HCT116 (cell line): ENCODE measurements around the gene NCF2. TPM values are rescaled to one million over a fixed set of nuclear protein-coding genes. Genes with fewer than 3 reads are reported as not detected.

Experiments
- ATAC-seq: fragments of 200-7000 bp; cut with Tn5 transposase; 2 replicates; pipeline ENCODE4 v1.9.1; 2020; ENCODE audit warnings: mild to moderate bottlenecking, moderate library complexity
- BruUV-seq: library from RNA; stranded (reverse); fragments of 400-500 nt; replicated peaks from 2 replicates; lab custom pipeline; 2021; lab: Mats Ljungman, UMichigan
- CTCF ChIA-PET: fragments of 300-600 bp; sonication (Branson Sonifier 250); formaldehyde crosslinking; loops from one replicate; lab custom pipeline; 2021; ENCODE audit warnings: antibody characterized with exemption; lab: Charles Lee
- POLR2A ChIA-PET: fragments of 300-600, 350-600 bp; sonication (Branson Sonifier 250); formaldehyde crosslinking; loops from one replicate; lab custom pipeline; 2021; ENCODE audit warnings: antibody characterized with exemption; lab: Charles Lee
- RAD21 ChIA-PET, 2 experiments: fragments of 300-600 bp; sonication (Branson Sonifier 250); formaldehyde crosslinking; loops; one replicate each; lab custom pipeline; 2023; ENCODE audit warnings: low total read pairs in 2 of 2; ENCODE audit not compliant: uncharacterized antibody in 2 of 2, unreplicated experiment in 2 of 2, low non-redundant PET in 1 of 2; lab: Charles Lee
- DNase-seq: peaks from one replicate; pipeline ENCODE4 v3.0.0-alpha.2; 2010; ENCODE audit warnings: low read depth, low spot score
- H2AFZ ChIP-seq: fragments of 200-600 bp; shearing (Covaris generic), sonication (generic); 2 replicates; pipeline ENCODE4 v1.6.1; 2017; ENCODE audit warnings: low read depth, mixed run types, mixed read lengths, antibody characterized with exemption, low read length; ENCODE audit not compliant: poor library complexity, severe bottlenecking
- H3K27ac ChIP-seq: 2 replicates; pipeline ENCODE4 v1.5.1; 2012; ENCODE audit warnings: low read depth, low read length
- H3K27me3 ChIP-seq: fragments of 200-600 bp; sonication (generic); 2 replicates; pipeline ENCODE4 v1.6.1; 2016; ENCODE audit warnings: mixed run types, low read length, mixed read lengths; ENCODE audit not compliant: insufficient read depth
- H3K36me3 ChIP-seq, 2 experiments: fragments of 200-500 bp in 1 of 2; fragments of 200-600 bp in 1 of 2; sonication (Bioruptor generic) in 1 of 2; sonication (generic) in 1 of 2; 2 replicates each; pipeline versions ENCODE4 v1.5.1 to v1.6.1; 2014 to 2016; ENCODE audit warnings: low read length in 2 of 2, inconsistent platforms in 1 of 2, mixed read lengths in 1 of 2, mixed run types in 1 of 2; ENCODE audit not compliant: insufficient read depth in 2 of 2, control insufficient read depth in 1 of 2
- H3K4me1 ChIP-seq, 2 experiments: fragments of 200-600 bp in 1 of 2; sonication (generic) in 1 of 2; 2 replicates each; pipeline versions ENCODE4 v1.5.1 to v1.6.1; 2012 to 2017; ENCODE audit warnings: low read length in 2 of 2, inconsistent platforms in 1 of 2, mild to moderate bottlenecking in 1 of 2, mixed read lengths in 1 of 2, mixed run types in 1 of 2, moderate library complexity in 1 of 2; ENCODE audit not compliant: insufficient read depth in 2 of 2, control insufficient read depth in 1 of 2
- H3K4me2 ChIP-seq: fragments of 200-600 bp; sonication (generic); 2 replicates; pipeline ENCODE4 v1.6.1; 2017; ENCODE audit warnings: mixed run types, low read length, mixed read lengths
- H3K4me3 ChIP-seq, 2 experiments: fragments of 200-600 bp in 1 of 2; sonication (generic) in 1 of 2; replicated peaks in 1 of 2; 2 replicates each; pipeline ENCODE4 v1.5.1; 2011 to 2016; ENCODE audit warnings: low read length in 2 of 2, control low read depth in 1 of 2, low read depth in 1 of 2, mild to moderate bottlenecking in 1 of 2, mixed read lengths in 1 of 2, mixed run types in 1 of 2
- H3K79me2 ChIP-seq: fragments of 200-600 bp; sonication (generic); 2 replicates; pipeline ENCODE4 v1.6.1; 2017; ENCODE audit warnings: mild to moderate bottlenecking, mixed run types, low read length, moderate library complexity, mixed read lengths; ENCODE audit not compliant: insufficient read depth
- H3K9ac ChIP-seq: fragments of 200-600 bp; sonication (generic); 2 replicates; pipeline ENCODE4 v1.6.1; 2016; ENCODE audit warnings: low read length, mixed read lengths
- H3K9me2 ChIP-seq: fragments of 200-600 bp; sonication (generic), shearing (Covaris generic); 2 replicates; pipeline ENCODE4 v1.6.1; 2017; ENCODE audit warnings: mixed run types, mild to moderate bottlenecking, moderate library complexity; ENCODE audit not compliant: insufficient read depth
- H3K9me3 ChIP-seq, 2 experiments: fragments of 200-500 bp in 1 of 2; fragments of 200-600 bp in 1 of 2; sonication (Bioruptor generic) in 1 of 2; sonication (generic) in 1 of 2; 2 replicates each; pipeline ENCODE4 v1.6.1; 2014 to 2017; ENCODE audit warnings: low read length in 2 of 2, mixed read lengths in 2 of 2, inconsistent platforms in 1 of 2, low read depth in 1 of 2, mild to moderate bottlenecking in 1 of 2, mixed run types in 1 of 2, moderate library complexity in 1 of 2; ENCODE audit not compliant: control insufficient read depth in 1 of 2, insufficient read depth in 1 of 2
- H4K20me1 ChIP-seq: fragments of 200-600 bp; sonication (generic), shearing (Covaris generic); 2 replicates; pipeline ENCODE4 v1.6.1; 2017; ENCODE audit warnings: mixed run types, mild to moderate bottlenecking, moderate library complexity; ENCODE audit not compliant: insufficient read depth
- CEBPB ChIP-seq: IDR thresholded peaks from 2 replicates; pipeline ENCODE4 v1.6.1; 2012; ENCODE audit warnings: low read depth
- ELF1 ChIP-seq: IDR thresholded peaks from 2 replicates; pipeline ENCODE4 v1.6.1; 2012; ENCODE audit warnings: low read depth, borderline replicate concordance
- EZH2 ChIP-seq: fragments of 200-600 bp; sonication (generic); IDR thresholded peaks from 2 replicates; pipeline ENCODE4 v1.6.1; 2017; ENCODE audit warnings: antibody characterized with exemption, mixed run types
- EZH2phosphoT487 ChIP-seq: fragments of 200-600 bp; IDR thresholded peaks from 2 replicates; pipeline ENCODE4 v1.6.1; 2018; ENCODE audit warnings: antibody characterized with exemption, borderline replicate concordance
- FOSL1 ChIP-seq: IDR thresholded peaks from 2 replicates; pipeline ENCODE4 v1.6.1; 2012; ENCODE audit warnings: low read depth
- MAX ChIP-seq: IDR thresholded peaks from 2 replicates; pipeline ENCODE4 v1.6.1; 2012
- POLR2A ChIP-seq: IDR thresholded peaks from 2 replicates; pipeline ENCODE4 v1.7.0; 2011; ENCODE audit warnings: borderline replicate concordance; ENCODE audit not compliant: insufficient read depth, insufficient read length; ENCODE audit errors: extremely low read depth
- POLR2AphosphoS5 ChIP-seq: IDR thresholded peaks from 2 replicates; pipeline ENCODE4 v1.6.1; 2011; ENCODE audit warnings: mild to moderate bottlenecking, low read depth, low read length, moderate library complexity
- RAD21 ChIP-seq: IDR thresholded peaks from 2 replicates; pipeline ENCODE4 v1.6.1; 2012; ENCODE audit warnings: low read depth, mild to moderate bottlenecking
- REST ChIP-seq: IDR thresholded peaks from 2 replicates; pipeline ENCODE4 v1.6.1; 2012; ENCODE audit warnings: low read depth
- SP1 ChIP-seq: IDR thresholded peaks from 2 replicates; pipeline ENCODE4 v1.6.1; 2012; ENCODE audit warnings: low read depth
- SRF ChIP-seq: IDR thresholded peaks from 2 replicates; pipeline ENCODE4 v1.6.1; 2012; ENCODE audit warnings: low read depth
- YY1 ChIP-seq: IDR thresholded peaks from 2 replicates; pipeline ENCODE4 v1.6.1; 2011; ENCODE audit warnings: low read length, low read depth, moderate library complexity, mild to moderate bottlenecking; ENCODE audit not compliant: insufficient replicate concordance; ENCODE audit errors: extremely low read depth
- ZNF274 ChIP-seq: fragments of 200-500 bp; sonication (Bioruptor generic); IDR thresholded peaks from 2 replicates; pipeline ENCODE4 v1.6.1; 2014; ENCODE audit warnings: mild to moderate bottlenecking, low read depth, low read length, inconsistent platforms
- intact Hi-C: fragments of 100-400 bp; cut with micrococcal nuclease; formaldehyde crosslinking; loops from 2 replicates; pipeline ENCODE4 v1.10.0; 2022
- total RNA-seq: library from RNA; stranded (reverse); gene quantifications from one replicate; pipeline ENCODE4 v1.2.1, GENCODE V29; 2021; ENCODE audit not compliant: unreplicated experiment
- TF ChIP-seq, protein P1 (sequence below): IDR thresholded peaks from 2 replicates; pipeline ENCODE4 v1.6.1; 2011; ENCODE audit warnings: mild to moderate bottlenecking, low read length, moderate library complexity; ENCODE audit not compliant: insufficient replicate concordance; ENCODE audit errors: extremely low read depth
- TF ChIP-seq, protein P2 (sequence below), 3 experiments: fragments of 200-600 bp in 1 of 3; sonication (generic) in 1 of 3; IDR thresholded peaks in 2 of 3; conservative IDR thresholded peaks in 1 of 3; 2 replicates each; pipeline ENCODE4 v1.5.1; 2012 to 2017; ENCODE audit warnings: low read depth in 2 of 3, low read length in 2 of 3, antibody characterized with exemption in 1 of 3, borderline replicate concordance in 1 of 3, control low read depth in 1 of 3, mild to moderate bottlenecking in 1 of 3, mixed read lengths in 1 of 3, mixed run types in 1 of 3, moderate library complexity in 1 of 3; ENCODE audit not compliant: insufficient read depth in 1 of 3

NCF2 gene
- total RNA-seq, 1 experiment from 2014 or later: 0.25 TPM

DNA sequence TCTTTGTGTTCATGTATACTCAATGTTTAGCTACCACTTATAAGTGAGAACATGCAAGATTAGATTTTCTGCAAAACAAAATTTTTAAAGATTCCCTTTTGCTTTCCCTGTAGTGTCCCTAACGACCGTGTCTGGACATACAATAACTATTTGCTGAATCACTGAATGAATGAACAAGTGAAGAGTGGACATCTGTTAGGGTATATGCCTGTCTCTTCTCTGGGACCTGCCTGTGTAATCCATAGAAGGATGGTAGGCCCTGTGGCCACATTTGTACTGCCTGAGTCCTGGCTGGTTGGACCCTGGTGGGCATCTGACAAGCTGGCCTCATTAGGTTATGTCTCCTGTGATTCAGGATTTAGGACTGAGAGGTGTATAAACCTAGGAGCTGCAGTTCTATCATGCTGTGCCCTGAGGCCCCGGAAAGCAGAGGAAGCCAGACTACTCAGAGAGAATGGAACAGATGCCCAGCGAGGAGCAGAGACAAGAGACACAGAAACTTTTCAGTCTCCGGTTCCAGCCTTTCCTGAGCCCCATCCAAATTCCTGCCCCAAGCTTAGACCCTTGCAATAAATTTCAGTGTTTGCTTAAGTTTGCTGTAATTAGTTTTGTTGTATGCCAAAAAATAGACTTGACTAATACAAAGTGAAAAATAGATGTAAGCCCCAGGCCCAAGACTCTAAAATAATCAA lies 7.5 kb upstream of the NCF2 start:
- Histone ChIP-seq H2AFZ (no peak overlapping the region), H3K9ac (no peak overlapping the region), H3K36me3 (no peaks in the 10 kb centered on the region), H3K9me3 (no peaks in the 10 kb centered on the region), H3K4me2 (no peak overlapping the region), H3K79me2 (no peaks in the 10 kb centered on the region), H3K27ac (no peak overlapping the region), H3K4me3 (no peak overlapping the region), H3K4me1 (peaks cover 0 to 7% of the 10 kb centered on the region in 2 experiments; a peak in 1 of 4 replicates), H4K20me1 (no peaks in the 10 kb centered on the region), H3K27me3 (no peaks in the 10 kb centered on the region), H3K9me2 (no peaks in the 10 kb centered on the region)
- CTCF ChIA-PET: no interaction called here
- no TSS peak for BruUV-seq
- RAD21 ChIA-PET: no interaction called here
- no peak for DNase-seq
- intact Hi-C loops: no loop called here
- TF ChIP-seq POLR2AphosphoS5 (no peak), EZH2 (no peak), RAD21 (no peak), CEBPB (no peak), POLR2A (no peak), ZNF274 (no peak), ELF1 (no peak), FOSL1 (no peak), MAX (no peak), REST (no peak), YY1 (no peak), EZH2phosphoT487 (no peak), SP1 (no peak), SRF (no peak)
- TF ChIP-seq, protein P1, sequence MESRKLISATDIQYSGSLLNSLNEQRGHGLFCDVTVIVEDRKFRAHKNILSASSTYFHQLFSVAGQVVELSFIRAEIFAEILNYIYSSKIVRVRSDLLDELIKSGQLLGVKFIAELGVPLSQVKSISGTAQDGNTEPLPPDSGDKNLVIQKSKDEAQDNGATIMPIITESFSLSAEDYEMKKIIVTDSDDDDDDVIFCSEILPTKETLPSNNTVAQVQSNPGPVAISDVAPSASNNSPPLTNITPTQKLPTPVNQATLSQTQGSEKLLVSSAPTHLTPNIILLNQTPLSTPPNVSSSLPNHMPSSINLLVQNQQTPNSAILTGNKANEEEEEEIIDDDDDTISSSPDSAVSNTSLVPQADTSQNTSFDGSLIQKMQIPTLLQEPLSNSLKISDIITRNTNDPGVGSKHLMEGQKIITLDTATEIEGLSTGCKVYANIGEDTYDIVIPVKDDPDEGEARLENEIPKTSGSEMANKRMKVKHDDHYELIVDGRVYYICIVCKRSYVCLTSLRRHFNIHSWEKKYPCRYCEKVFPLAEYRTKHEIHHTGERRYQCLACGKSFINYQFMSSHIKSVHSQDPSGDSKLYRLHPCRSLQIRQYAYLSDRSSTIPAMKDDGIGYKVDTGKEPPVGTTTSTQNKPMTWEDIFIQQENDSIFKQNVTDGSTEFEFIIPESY: no peak
- TF ChIP-seq, protein P2, sequence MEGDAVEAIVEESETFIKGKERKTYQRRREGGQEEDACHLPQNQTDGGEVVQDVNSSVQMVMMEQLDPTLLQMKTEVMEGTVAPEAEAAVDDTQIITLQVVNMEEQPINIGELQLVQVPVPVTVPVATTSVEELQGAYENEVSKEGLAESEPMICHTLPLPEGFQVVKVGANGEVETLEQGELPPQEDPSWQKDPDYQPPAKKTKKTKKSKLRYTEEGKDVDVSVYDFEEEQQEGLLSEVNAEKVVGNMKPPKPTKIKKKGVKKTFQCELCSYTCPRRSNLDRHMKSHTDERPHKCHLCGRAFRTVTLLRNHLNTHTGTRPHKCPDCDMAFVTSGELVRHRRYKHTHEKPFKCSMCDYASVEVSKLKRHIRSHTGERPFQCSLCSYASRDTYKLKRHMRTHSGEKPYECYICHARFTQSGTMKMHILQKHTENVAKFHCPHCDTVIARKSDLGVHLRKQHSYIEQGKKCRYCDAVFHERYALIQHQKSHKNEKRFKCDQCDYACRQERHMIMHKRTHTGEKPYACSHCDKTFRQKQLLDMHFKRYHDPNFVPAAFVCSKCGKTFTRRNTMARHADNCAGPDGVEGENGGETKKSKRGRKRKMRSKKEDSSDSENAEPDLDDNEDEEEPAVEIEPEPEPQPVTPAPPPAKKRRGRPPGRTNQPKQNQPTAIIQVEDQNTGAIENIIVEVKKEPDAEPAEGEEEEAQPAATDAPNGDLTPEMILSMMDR (IDR thresholded peaks at IDR 0.05 in 2 of 3, conservative IDR thresholded peaks at IDR 0.05 in 1 of 3; ENCODE audit: borderline replicate concordance in 1 of 3, insufficient read depth in 1 of 3, low read depth in 2 of 3, low read length in 2 of 3): no peak
- ATAC-seq: no peak
- POLR2A ChIA-PET: no interaction called here
